Measurements from ENCODE around the gene ZNF692. TPM values are rescaled to one million over a fixed set of nuclear protein-coding genes. Genes with fewer than 3 reads are reported as not detected.

The ZNF692 gene
- total and polyA plus RNA-seq, 2 of the 13 experiments (the other 11 are each of a cell fraction or from before 2014, with no cell fraction given): 27.3 to 45.8 TPM

- TF ChIP-seq BRF2 (CRISPR knock-in tag; IDR thresholded peaks at IDR 0.05): peak; percentile 43; the same call in 1 of the 2 replicates
- no peak; the same call in 1 of the 2 replicates for TF ChIP-seq CC2D1A (CRISPR knock-in tag; IDR thresholded peaks at IDR 0.05)
- TF ChIP-seq SP1 (IDR thresholded peaks at IDR 0.05): no peak
- no peak for TF ChIP-seq SP1 (CRISPR knock-in tag; IDR thresholded peaks at IDR 0.05)
- peak; percentile 13 for TF ChIP-seq XRCC5 (optimal IDR thresholded peaks at IDR 0.05; ENCODE audit: low read length)
- TF ChIP-seq ZNF83 (CRISPR knock-in tag; IDR thresholded peaks at IDR 0.05; ENCODE audit: borderline replicate concordance): peak; percentile 32; the same call in 1 of the 2 replicates
- TF ChIP-seq SMARCC2 (IDR thresholded peaks at IDR 0.05): no peak
- peak; percentile 100 for TF ChIP-seq RFXANK (CRISPR knock-in tag; IDR thresholded peaks at IDR 0.05)
- TF ChIP-seq ZNF782 (CRISPR knock-in tag; IDR thresholded peaks at IDR 0.05; ENCODE audit: borderline replicate concordance): no peak
- peak; percentile 87; the same call in 1 of the 2 replicates for TF ChIP-seq MED13 (CRISPR knock-in tag; IDR thresholded peaks at IDR 0.05)
- no peak for TF ChIP-seq FOXO4 (CRISPR knock-in tag; conservative IDR thresholded peaks at IDR 0.05)
- TF ChIP-seq ZXDC (CRISPR knock-in tag; IDR thresholded peaks at IDR 0.05): no peak; the same call in 1 of the 2 replicates
- TF ChIP-seq RFX5 (IDR thresholded peaks at IDR 0.05; ENCODE audit: low read depth, low read length): peak; percentile 98
- TF ChIP-seq ZNF550 (CRISPR knock-in tag; IDR thresholded peaks at IDR 0.05; ENCODE audit: borderline replicate concordance): no peak
- TF ChIP-seq ZNF530 (CRISPR knock-in tag; IDR thresholded peaks at IDR 0.05; ENCODE audit: low read depth): peak; percentile 60; the same call in 1 of the 2 replicates
- no peak for TF ChIP-seq ZMYM2 (CRISPR knock-in tag; IDR thresholded peaks at IDR 0.05)
- TF ChIP-seq ISL2 (CRISPR knock-in tag; IDR thresholded peaks at IDR 0.05): peak; percentile 60
- no peak for TF ChIP-seq ZHX2 (IDR thresholded peaks at IDR 0.05; ENCODE audit: low read depth)
- no peak for TF ChIP-seq ZHX2 (CRISPR knock-in tag; IDR thresholded peaks at IDR 0.05; ENCODE audit: borderline replicate concordance)
Measured at GRCh38 chr1:248838357-248839167, 20.3 kb downstream of the ZNF692 start (continued).

All from HepG2 (cell line).